ENCODE measurements around the gene NOM1.

The NOM1 gene

GRCh38 chr7:157006205-157006747 is 56.8 kb downstream of the NOM1 start:
- H3K4me3 ChIP-seq (ENCODE audit: low read depth, low read length): no peak overlapping the region
- TF ChIP-seq MAX (IDR thresholded peaks at IDR 0.05; ENCODE audit: low read depth, low read length) (no peak), CTCF (IDR thresholded peaks at IDR 0.05; ENCODE audit: low read depth, low read length) (no peak), MYC (IDR thresholded peaks at IDR 0.05; ENCODE audit: low read depth, low read length) (no peak), POLR2A (IDR thresholded peaks at IDR 0.05; ENCODE audit: extremely low read depth, insufficient read length) (no peak)
- DNase-seq (ENCODE audit: low read depth): no peak

- TF ChIP-seq POLR2A (IDR thresholded peaks at IDR 0.05; ENCODE audit: extremely low read depth, insufficient read length): no peak
- TF ChIP-seq CTCF (IDR thresholded peaks at IDR 0.05; ENCODE audit: low read depth, low read length): no peak
- no peak for TF ChIP-seq MAX (IDR thresholded peaks at IDR 0.05; ENCODE audit: low read depth, low read length)
- no peak for TF ChIP-seq MYC (IDR thresholded peaks at IDR 0.05; ENCODE audit: low read depth, low read length)
- no peak overlapping the region for H3K4me3 ChIP-seq (ENCODE audit: low read depth, low read length)
- DNase-seq (ENCODE audit: low read depth): no peak
These were observed 57.4 kb downstream of the NOM1 start for GRCh38 chr7:157006829-157007469.

- H3K4me3 ChIP-seq (ENCODE audit: low read depth, low read length): no peak overlapping the region
- DNase-seq (ENCODE audit: low read depth): no peak
These were observed 58.1 kb downstream of the NOM1 start for GRCh38 chr7:157007470-157008066.

GRCh38 chr7:157008206-157009169 is 59.0 kb downstream of the NOM1 start:
- no peak for DNase-seq (ENCODE audit: low read depth)
- no peak overlapping the region for H3K4me3 ChIP-seq (ENCODE audit: low read depth, low read length)
- TF ChIP-seq MYC (IDR thresholded peaks at IDR 0.05; ENCODE audit: low read depth, low read length): no peak
- TF ChIP-seq POLR2A (IDR thresholded peaks at IDR 0.05; ENCODE audit: extremely low read depth, insufficient read length): no peak
- TF ChIP-seq MAX (IDR thresholded peaks at IDR 0.05; ENCODE audit: low read depth, low read length): no peak
- TF ChIP-seq CTCF (IDR thresholded peaks at IDR 0.05; ENCODE audit: low read depth, low read length): no peak

More at GRCh38 chr7:157007470-157008066, 58.1 kb downstream of the NOM1 start:
- TF ChIP-seq MAX (IDR thresholded peaks at IDR 0.05; ENCODE audit: low read depth, low read length) (no peak), CTCF (IDR thresholded peaks at IDR 0.05; ENCODE audit: low read depth, low read length) (no peak), POLR2A (IDR thresholded peaks at IDR 0.05; ENCODE audit: extremely low read depth, insufficient read length) (no peak), MYC (IDR thresholded peaks at IDR 0.05; ENCODE audit: low read depth, low read length) (no peak)

GRCh38 chr7:157009170-157009777 is 59.8 kb downstream of the NOM1 start:
- no peak overlapping the region for H3K4me3 ChIP-seq (ENCODE audit: low read depth, low read length)
- DNase-seq (ENCODE audit: low read depth): no peak
- TF ChIP-seq CTCF (IDR thresholded peaks at IDR 0.05; ENCODE audit: low read depth, low read length) (no peak), MAX (IDR thresholded peaks at IDR 0.05; ENCODE audit: low read depth, low read length) (no peak), POLR2A (IDR thresholded peaks at IDR 0.05; ENCODE audit: extremely low read depth, insufficient read length) (no peak), MYC (IDR thresholded peaks at IDR 0.05; ENCODE audit: low read depth, low read length) (no peak)

Measured in NB4 (cell line).